GM12875 (cell line): ENCODE results near the gene PAQR7.

Experiments used
- H3K4me3 ChIP-seq: one replicate; pipeline ENCODE4 v1.5.1; 2011; ENCODE audit warnings: low read depth, low read length, control low read depth
- TF ChIP-seq, protein P1 (sequence below): IDR thresholded peaks from 2 replicates; pipeline ENCODE4 v1.5.1; 2011; ENCODE audit warnings: low read depth, mild to moderate bottlenecking, control low read depth, inconsistent platforms, low read length, moderate library complexity, borderline replicate concordance; ENCODE audit not compliant: insufficient read depth

PAQR7 gene

DNA sequence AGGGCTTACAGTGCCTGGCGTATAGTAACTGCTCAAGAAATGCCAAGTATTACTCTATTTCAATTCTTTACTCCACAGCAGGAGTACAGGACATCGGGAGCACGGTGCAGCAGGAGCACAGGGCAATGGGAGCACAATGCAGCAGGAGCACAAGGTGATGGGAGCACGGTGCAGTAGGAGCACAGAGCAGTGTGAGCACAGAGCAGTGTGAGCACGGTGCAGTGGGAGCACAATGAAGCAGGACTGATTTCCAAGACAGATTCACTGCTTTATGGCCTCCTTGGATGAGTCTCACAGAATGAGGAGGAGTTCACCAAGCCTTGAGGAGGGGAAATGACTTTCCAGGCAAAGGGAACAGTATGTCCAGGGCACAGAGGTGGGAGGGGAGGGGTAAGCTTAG is 5.0 kb upstream of the PAQR7 start:
- TF ChIP-seq, protein P1, sequence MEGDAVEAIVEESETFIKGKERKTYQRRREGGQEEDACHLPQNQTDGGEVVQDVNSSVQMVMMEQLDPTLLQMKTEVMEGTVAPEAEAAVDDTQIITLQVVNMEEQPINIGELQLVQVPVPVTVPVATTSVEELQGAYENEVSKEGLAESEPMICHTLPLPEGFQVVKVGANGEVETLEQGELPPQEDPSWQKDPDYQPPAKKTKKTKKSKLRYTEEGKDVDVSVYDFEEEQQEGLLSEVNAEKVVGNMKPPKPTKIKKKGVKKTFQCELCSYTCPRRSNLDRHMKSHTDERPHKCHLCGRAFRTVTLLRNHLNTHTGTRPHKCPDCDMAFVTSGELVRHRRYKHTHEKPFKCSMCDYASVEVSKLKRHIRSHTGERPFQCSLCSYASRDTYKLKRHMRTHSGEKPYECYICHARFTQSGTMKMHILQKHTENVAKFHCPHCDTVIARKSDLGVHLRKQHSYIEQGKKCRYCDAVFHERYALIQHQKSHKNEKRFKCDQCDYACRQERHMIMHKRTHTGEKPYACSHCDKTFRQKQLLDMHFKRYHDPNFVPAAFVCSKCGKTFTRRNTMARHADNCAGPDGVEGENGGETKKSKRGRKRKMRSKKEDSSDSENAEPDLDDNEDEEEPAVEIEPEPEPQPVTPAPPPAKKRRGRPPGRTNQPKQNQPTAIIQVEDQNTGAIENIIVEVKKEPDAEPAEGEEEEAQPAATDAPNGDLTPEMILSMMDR, result no peak
- H3K4me3 ChIP-seq, result no peak overlapping the region

DNA sequence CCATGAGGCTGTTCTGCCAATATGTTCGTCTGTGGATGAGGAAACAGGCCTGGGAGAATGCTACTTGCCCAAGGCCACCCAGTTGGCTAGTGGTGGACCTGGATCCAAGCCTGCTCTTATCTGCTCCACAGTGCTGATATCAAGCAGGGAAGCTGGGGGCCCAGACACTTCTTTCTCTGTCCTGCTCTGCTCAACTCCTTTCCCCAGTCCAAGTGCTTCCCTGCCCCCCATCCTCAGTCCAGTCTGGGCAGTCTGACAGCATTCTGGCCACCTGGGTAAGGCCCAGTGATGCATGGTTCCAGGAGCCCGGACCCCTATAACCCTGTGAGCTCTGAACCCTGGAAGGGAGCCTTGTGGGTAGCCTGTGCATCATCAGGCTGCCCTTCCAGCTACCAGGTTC is 4.2 kb upstream of the PAQR7 start:
- TF ChIP-seq, protein P1, result no peak
- no peak overlapping the region for H3K4me3 ChIP-seq

DNA sequence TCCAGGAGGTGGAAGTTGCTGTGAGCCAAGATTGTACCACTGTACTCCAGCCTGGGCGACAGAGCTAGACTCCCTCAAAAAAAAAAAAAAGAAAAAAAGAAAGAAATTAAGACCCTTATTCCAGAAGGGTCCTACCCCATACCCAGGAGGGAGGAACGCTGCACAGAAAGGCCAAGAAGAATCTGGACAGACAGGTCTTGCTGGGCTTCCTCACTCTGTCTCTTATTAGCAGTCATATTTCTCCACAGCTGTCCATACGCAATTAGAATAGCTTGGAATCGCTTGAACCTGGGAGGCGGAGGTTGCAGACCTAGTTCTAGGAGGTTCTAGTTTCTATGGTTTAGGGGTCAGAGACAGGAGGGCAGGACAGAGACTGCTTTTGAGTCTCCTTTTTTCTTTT is 3.2 kb upstream of the PAQR7 start:
- no peak overlapping the region for H3K4me3 ChIP-seq
- TF ChIP-seq, protein P1, result no peak

DNA sequence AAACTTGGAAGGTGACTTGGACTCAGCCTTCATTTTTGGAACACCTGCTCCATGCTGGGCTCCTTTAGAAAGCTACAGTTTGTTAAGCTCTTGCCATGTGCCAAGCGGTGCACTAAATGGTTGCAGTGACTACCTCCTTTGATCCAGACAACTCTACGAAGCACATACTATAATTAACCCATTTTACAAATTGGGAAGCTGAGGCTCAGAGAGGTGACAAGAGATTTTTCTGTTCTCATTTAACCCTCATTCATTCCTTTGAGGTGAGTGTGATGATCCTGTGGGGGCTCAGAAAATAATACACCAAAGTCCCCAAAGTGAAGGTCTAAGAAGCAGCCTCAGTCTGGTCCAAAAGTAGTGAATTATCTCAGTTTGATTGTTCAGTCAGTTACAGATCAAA is 1.6 kb upstream of the PAQR7 start:
- H3K4me3 ChIP-seq, result no peak overlapping the region
- TF ChIP-seq, protein P1, result no peak

DNA sequence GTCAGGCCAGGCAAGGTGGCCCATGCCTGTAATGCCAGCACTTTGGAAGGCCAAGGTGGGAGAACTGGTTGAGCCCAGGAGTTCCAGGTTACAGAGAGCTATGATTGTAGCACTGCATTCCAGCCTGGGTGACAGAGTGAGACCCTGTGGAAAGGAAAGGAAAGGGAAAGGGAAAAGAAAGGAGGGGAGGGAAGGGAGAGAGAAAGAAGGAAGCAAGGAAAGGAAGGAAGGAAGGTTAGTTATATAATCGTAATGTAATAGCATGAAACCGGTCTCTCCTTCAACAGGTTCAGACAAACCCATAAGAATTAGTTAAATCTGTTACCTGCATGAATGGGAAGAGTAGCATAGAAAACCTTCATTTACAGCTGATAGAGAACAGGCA is 1.2 kb upstream of the PAQR7 start:
- TF ChIP-seq, protein P1, result no peak
- no peak overlapping the region for H3K4me3 ChIP-seq

DNA sequence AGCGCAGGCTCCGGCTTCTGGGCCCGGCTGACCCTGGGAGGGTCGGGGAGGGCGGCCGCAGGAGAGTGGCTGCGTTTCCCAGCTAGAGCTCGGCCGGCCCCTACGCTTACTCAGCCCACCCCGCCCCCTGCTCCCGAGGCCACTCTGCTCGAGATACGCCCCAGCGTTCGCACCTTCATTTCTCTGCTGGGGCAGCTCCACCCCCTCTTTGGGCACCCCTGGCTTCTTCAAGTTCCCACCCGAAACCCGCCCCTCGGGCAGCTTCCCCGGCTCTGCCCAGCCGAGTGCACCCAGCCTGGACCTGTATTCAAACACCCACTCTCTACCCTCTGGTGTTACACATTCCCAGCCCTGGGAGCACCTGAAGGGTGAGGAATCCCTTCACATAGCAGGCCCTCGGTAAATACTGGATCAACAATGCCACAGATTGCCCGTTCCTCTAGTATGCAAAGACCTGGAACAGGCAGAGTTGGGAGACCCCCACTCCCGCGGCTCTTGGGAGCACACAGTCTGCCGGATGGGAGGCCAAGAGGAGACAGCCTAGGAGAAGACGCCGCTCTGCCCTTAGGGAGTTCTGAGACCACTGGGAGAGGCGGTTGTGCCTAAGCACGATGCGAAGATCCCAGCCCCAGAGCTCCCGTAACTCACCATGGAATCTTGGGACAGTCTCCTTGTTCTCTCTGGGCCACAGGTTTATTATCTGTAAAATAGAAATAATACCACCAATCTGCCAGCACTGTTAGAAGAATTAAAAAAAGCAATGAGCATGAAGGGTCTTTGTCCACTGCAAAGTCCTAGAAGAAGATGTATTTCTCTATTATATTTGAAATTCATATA is 566 bp upstream of the PAQR7 start:
- H3K4me3 ChIP-seq, result peak overlapping the region; percentile 63
- TF ChIP-seq, protein P1, result no peak

DNA sequence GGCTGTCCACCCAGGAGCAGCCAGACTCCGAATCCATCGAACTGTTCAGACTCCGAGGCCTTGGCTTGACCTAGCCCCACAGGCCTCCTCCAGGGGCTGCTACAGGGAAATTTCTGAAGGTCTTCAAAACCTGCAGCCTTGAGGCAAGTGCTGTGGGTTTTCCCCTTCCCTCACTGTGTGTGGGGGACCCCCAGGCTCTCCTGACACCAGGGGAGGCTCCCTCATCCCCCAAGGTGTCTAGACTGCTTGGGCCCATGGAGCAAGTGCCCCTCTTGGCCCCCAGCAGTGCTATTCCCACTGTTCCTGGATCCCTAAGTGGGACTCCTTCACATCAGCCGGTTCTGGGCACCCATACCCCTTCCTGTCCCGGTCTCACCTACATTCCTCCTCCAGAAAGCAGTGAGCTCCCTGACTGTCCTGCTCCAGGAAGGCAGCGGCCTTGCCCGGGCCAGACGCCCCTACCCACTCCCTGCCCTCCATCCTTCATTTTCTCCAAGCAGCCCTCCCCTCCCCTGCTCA is 814 bp downstream of the PAQR7 start:
- TF ChIP-seq, protein P1, result no peak
- H3K4me3 ChIP-seq, result peak overlapping the region; percentile 63
